Testis (tissue), 3 donors: Measurements from ENCODE around the gene CD81. TPM values are rescaled to one million over a fixed set of nuclear protein-coding genes. Genes with fewer than 3 reads are reported as not detected.

ENCODE experiments used
- DNase-seq: peaks from one replicate; pipeline ENCODE4 v3.0.0-alpha.2; 2019
- H3K27ac ChIP-seq, 2 donors: fragments of 200-600 bp; sonication (generic); one replicate each; pipeline ENCODE4 v1.5.1; 2019
- H3K27me3 ChIP-seq: fragments of 200-600 bp; sonication (generic); one replicate; pipeline ENCODE4 v1.5.1; 2019
- H3K36me3 ChIP-seq: fragments of 200-600 bp; sonication (generic); one replicate; pipeline ENCODE4 v1.5.1; 2017; ENCODE audit warnings: low read depth; ENCODE audit errors: missing control alignments
- H3K4me1 ChIP-seq: fragments of 200-600 bp; sonication (generic); one replicate; pipeline ENCODE4 v1.5.1; 2019
- H3K4me3 ChIP-seq, 2 donors: fragments of 200-600 bp; sonication (generic); one replicate each; pipeline ENCODE4 v1.5.1; 2017 to 2019
- H3K9me3 ChIP-seq: fragments of 200-600 bp; sonication (generic); one replicate; pipeline ENCODE4 v1.5.1; 2017
- POLR2A ChIP-seq: fragments of 450-650 bp; IDR thresholded peaks from one replicate; pipeline ENCODE4 v1.6.1; 2017; ENCODE audit warnings: antibody characterized with exemption, mild to moderate bottlenecking, moderate library complexity
- WGBS, 2 donors: methylation state at CpG; one replicate each; pipeline ENCODE4 v1.1.5; 2018; 5-methylcytosine and 5-hydroxymethylcytosine counted together
- intact Hi-C: fragments of 100-400 bp; cut with DNase I; formaldehyde crosslinking; loops from one replicate; pipeline ENCODE4 v1.15.1; 2023; ENCODE audit warnings: low total_unique reads
- polyA plus RNA-seq: library from polyadenylated mRNA; stranded (reverse); fragments of 350-450 nt; fragmentation: Illumina TruSeq; extraction: RNeasy Lipid Tissue Mini Kit (QIAGEN cat#74804); gene quantifications from one replicate; pipeline ENCODE4 v1.2.3, GENCODE V29; 2014; ENCODE audit warnings: low read depth, low replicate concordance; ENCODE audit not compliant: insufficient read depth
- total RNA-seq, 2 donors: library from RNA; depleted of rRNA; stranded (reverse); fragments of >200 nt; gene quantifications; one replicate each; pipeline ENCODE4 v1.2.3, GENCODE V29; 2016
- TF ChIP-seq, protein P1 (sequence below), 3 experiments: fragments of 450-650 bp in 2 of 3; fragments of 200-600 bp in 1 of 3; sonication (generic) in 1 of 3; IDR thresholded peaks; one replicate each; pipeline ENCODE4 v1.5.1; 2016 to 2019; ENCODE audit warnings: antibody characterized with exemption in 3 of 3, mild to moderate bottlenecking in 2 of 3, moderate library complexity in 1 of 3

CD81 gene
- total and polyA plus RNA-seq, 3 donors from 2014 or later = 541 to 829 (median 665) TPM

DNA sequence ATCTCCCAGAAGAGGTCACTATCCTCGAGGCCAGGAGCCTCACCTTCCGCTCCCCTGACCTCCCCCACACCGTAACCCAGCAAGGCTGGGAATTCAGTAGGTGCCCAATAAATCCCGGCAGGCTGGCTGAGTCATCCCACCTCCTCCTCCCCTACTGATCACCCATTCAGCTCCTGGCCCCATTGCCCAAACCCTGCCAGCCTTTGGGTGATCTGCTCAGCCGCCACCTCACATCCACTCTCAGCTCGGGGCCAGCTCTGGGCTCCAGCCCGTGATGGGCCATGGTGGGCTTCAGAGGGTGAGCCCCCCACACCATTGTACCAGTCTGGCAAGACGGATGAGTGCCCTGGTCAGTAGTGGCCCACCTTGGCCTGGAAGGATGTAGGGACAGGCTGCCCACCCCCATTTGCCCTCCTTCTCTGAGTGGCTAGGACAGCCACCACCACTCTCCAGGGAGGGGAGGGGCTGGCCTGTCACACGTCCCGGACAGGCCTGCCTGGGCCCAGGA lies 59.0 kb downstream of the CD81 start:
- H3K36me3 ChIP-seq = no peaks in the 10 kb centered on the region
- intact Hi-C loops = no loop called here
- no peak overlapping the region for H3K4me3 ChIP-seq
- TF ChIP-seq, protein P1, sequence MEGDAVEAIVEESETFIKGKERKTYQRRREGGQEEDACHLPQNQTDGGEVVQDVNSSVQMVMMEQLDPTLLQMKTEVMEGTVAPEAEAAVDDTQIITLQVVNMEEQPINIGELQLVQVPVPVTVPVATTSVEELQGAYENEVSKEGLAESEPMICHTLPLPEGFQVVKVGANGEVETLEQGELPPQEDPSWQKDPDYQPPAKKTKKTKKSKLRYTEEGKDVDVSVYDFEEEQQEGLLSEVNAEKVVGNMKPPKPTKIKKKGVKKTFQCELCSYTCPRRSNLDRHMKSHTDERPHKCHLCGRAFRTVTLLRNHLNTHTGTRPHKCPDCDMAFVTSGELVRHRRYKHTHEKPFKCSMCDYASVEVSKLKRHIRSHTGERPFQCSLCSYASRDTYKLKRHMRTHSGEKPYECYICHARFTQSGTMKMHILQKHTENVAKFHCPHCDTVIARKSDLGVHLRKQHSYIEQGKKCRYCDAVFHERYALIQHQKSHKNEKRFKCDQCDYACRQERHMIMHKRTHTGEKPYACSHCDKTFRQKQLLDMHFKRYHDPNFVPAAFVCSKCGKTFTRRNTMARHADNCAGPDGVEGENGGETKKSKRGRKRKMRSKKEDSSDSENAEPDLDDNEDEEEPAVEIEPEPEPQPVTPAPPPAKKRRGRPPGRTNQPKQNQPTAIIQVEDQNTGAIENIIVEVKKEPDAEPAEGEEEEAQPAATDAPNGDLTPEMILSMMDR (IDR thresholded peaks at IDR 0.05) = no peak
- no peak for TF ChIP-seq POLR2A
- WGBS, 2 donors = 79 to 84% methylated on average over 3 to 8 of the region's 10 CpGs
- no peaks in the 10 kb centered on the region for H3K4me1 ChIP-seq
- H3K9me3 ChIP-seq = no peaks in the 10 kb centered on the region
- no peak for DNase-seq
- H3K27me3 ChIP-seq = no peaks in the 10 kb centered on the region
- H3K27ac ChIP-seq = no peak overlapping the region

DNA sequence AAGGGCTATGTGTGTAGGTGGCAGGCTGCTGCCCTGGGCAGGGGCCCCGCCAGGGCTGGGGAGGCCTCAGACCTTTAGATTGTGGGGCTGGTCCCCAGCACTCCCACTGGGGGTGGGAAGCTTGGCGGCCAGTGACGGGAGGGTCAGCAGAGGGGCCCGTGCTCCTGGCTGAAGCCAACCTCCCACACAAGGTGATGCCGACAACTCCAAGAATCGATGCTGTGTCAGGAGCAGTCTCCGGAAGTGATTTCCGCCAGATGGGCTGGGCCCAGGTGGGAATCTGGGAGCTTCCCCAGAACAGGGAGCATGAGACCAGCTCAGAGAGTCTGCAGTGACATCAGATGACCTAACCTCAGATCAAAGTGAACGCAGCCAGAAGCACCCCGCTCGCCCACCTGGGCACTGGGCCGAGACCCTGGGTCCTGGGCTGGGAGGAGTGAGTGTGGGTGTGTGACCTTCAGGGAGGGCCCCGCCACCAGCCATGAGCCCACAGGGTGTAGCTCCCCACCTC lies 59.5 kb downstream of the CD81 start:
- H3K36me3 ChIP-seq = no peaks in the 10 kb centered on the region

DNA sequence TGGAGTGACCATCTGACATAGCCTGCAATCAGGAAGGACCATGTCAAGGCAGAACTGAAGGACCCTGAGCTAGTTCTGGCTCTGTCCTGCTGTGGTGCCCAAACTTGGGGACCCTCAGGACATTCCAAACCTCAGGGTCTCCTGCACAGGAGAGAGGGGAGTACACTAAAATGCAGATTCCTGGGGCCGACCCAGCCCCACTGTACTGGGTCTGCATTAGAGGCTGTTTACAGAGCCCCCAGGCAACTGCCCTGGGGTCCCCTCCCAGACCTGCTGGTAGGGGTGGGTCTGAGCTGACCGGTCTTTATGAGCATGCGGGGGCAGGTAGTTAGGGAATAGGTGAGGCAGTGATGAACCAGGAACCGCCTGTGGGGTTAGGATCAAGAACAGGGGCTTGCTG lies 60.4 kb downstream of the CD81 start:
- H3K9me3 ChIP-seq = no peaks in the 10 kb centered on the region
- no peak for DNase-seq
- intact Hi-C loops = no loop called here
- TF ChIP-seq, protein P1 (IDR thresholded peaks at IDR 0.05) = no peak
- no peak for TF ChIP-seq POLR2A
- H3K4me3 ChIP-seq = no peak overlapping the region
- H3K4me1 ChIP-seq = no peaks in the 10 kb centered on the region
- H3K27me3 ChIP-seq = no peaks in the 10 kb centered on the region
- 90 to 100% methylated on average over 3 to 4 of the region's 4 CpGs for WGBS, 2 donors
- H3K27ac ChIP-seq = no peak overlapping the region
- H3K36me3 ChIP-seq = no peaks in the 10 kb centered on the region

More for the DNA sequence above, 59.5 kb downstream of the CD81 start:
- no peak for TF ChIP-seq POLR2A
- TF ChIP-seq, protein P1 (IDR thresholded peaks at IDR 0.05) = no peak
- intact Hi-C loops = no loop called here
- no peaks in the 10 kb centered on the region for H3K4me1 ChIP-seq
- H3K27ac ChIP-seq = no peak overlapping the region
- no peak for DNase-seq
- WGBS, 2 donors = 79 to 100% methylated on average over 1 to 9 of the region's 13 CpGs
- no peaks in the 10 kb centered on the region for H3K9me3 ChIP-seq
- H3K27me3 ChIP-seq = no peaks in the 10 kb centered on the region
- H3K4me3 ChIP-seq = no peak overlapping the region

DNA sequence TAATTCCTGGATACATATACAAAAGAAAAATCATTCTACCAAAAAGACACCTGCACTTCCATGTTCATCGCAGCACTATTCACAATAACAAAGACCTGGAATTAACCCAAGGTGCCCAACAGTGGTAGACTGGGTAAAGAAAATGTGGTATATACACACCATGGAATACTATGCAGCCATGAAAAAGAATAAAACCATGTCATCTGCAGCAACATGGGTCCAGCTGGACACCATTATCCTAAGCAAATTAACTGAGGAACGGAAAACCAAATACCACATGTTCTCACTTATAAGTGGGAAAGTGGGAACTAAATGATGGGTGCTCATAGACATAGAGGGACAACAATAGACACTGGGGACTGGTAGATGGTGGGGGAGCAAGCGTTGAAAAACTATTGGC lies 62.7 kb downstream of the CD81 start:
- H3K27me3 ChIP-seq = no peaks in the 10 kb centered on the region
- H3K36me3 ChIP-seq = no peaks in the 10 kb centered on the region
- no peak overlapping the region for H3K4me3 ChIP-seq
- no peak overlapping the region for H3K27ac ChIP-seq
- no peaks in the 10 kb centered on the region for H3K9me3 ChIP-seq
- TF ChIP-seq, protein P1 (IDR thresholded peaks at IDR 0.05) = no peak
- TF ChIP-seq POLR2A = no peak
- WGBS, 2 donors = 92 to 93% methylated on average over 3 of the region's 3 CpGs
- H3K4me1 ChIP-seq = no peaks in the 10 kb centered on the region
- intact Hi-C loops = no loop called here
- DNase-seq = no peak

DNA sequence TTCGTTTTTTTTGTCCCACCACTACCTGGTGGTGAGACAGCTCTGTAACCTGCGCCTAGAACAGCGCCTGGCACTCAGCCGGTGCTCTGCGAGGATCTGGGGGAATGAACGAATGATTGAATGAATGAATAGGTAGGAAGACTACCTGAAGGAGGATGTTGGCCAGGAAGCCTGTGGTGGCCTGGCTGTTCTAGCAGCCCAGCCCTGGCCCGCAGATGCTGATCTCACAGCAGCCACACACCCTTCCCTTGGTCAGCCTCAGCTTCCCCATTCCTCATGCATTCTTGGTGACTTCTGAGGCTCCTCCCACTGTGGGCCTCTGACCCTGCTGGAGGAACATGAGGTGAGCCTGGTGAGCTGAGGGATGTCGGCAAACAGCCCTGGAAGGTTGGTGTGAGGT lies 63.5 kb downstream of the CD81 start:
- no peak for DNase-seq
- no peak overlapping the region for H3K4me3 ChIP-seq
- no peaks in the 10 kb centered on the region for H3K9me3 ChIP-seq
- H3K27ac ChIP-seq = no peak overlapping the region
- TF ChIP-seq, protein P1 (IDR thresholded peaks at IDR 0.05) = no peak
- no peak for TF ChIP-seq POLR2A
- H3K36me3 ChIP-seq = no peaks in the 10 kb centered on the region
- H3K4me1 ChIP-seq = no peaks in the 10 kb centered on the region
- 83% methylated on average over 8 of the region's 8 CpGs for WGBS, 2 donors
- no peaks in the 10 kb centered on the region for H3K27me3 ChIP-seq
- intact Hi-C loops = no loop called here
